ENCODE data around the gene KRTAP3-1. TPM values are rescaled to one million over a fixed set of nuclear protein-coding genes. Genes with fewer than 3 reads are reported as not detected.

The KRTAP3-1 gene
- total and polyA plus RNA-seq, 2 experiments from 2014 or later: not detected

DNA sequence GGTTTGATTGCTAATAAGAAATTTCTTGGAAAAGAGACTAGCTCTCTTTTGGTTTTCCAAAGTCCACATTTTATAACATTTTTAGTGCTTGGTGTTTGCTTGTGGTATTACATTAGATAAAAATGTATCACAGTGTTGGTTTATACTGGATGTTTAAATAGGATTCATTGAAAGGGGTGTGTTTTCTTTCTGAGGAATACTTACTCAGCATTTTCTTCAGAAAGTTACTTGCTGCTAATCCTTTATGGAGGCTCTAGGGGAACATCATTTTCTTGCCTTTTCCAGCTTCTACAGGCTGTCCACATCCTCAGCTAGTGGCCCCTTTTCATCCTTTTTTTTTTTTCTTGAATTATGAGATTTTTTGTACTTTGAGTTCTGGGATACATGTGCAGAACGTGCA is 41.3 kb downstream of the KRTAP3-1 start (continued):
- TF ChIP-seq, protein P1, sequence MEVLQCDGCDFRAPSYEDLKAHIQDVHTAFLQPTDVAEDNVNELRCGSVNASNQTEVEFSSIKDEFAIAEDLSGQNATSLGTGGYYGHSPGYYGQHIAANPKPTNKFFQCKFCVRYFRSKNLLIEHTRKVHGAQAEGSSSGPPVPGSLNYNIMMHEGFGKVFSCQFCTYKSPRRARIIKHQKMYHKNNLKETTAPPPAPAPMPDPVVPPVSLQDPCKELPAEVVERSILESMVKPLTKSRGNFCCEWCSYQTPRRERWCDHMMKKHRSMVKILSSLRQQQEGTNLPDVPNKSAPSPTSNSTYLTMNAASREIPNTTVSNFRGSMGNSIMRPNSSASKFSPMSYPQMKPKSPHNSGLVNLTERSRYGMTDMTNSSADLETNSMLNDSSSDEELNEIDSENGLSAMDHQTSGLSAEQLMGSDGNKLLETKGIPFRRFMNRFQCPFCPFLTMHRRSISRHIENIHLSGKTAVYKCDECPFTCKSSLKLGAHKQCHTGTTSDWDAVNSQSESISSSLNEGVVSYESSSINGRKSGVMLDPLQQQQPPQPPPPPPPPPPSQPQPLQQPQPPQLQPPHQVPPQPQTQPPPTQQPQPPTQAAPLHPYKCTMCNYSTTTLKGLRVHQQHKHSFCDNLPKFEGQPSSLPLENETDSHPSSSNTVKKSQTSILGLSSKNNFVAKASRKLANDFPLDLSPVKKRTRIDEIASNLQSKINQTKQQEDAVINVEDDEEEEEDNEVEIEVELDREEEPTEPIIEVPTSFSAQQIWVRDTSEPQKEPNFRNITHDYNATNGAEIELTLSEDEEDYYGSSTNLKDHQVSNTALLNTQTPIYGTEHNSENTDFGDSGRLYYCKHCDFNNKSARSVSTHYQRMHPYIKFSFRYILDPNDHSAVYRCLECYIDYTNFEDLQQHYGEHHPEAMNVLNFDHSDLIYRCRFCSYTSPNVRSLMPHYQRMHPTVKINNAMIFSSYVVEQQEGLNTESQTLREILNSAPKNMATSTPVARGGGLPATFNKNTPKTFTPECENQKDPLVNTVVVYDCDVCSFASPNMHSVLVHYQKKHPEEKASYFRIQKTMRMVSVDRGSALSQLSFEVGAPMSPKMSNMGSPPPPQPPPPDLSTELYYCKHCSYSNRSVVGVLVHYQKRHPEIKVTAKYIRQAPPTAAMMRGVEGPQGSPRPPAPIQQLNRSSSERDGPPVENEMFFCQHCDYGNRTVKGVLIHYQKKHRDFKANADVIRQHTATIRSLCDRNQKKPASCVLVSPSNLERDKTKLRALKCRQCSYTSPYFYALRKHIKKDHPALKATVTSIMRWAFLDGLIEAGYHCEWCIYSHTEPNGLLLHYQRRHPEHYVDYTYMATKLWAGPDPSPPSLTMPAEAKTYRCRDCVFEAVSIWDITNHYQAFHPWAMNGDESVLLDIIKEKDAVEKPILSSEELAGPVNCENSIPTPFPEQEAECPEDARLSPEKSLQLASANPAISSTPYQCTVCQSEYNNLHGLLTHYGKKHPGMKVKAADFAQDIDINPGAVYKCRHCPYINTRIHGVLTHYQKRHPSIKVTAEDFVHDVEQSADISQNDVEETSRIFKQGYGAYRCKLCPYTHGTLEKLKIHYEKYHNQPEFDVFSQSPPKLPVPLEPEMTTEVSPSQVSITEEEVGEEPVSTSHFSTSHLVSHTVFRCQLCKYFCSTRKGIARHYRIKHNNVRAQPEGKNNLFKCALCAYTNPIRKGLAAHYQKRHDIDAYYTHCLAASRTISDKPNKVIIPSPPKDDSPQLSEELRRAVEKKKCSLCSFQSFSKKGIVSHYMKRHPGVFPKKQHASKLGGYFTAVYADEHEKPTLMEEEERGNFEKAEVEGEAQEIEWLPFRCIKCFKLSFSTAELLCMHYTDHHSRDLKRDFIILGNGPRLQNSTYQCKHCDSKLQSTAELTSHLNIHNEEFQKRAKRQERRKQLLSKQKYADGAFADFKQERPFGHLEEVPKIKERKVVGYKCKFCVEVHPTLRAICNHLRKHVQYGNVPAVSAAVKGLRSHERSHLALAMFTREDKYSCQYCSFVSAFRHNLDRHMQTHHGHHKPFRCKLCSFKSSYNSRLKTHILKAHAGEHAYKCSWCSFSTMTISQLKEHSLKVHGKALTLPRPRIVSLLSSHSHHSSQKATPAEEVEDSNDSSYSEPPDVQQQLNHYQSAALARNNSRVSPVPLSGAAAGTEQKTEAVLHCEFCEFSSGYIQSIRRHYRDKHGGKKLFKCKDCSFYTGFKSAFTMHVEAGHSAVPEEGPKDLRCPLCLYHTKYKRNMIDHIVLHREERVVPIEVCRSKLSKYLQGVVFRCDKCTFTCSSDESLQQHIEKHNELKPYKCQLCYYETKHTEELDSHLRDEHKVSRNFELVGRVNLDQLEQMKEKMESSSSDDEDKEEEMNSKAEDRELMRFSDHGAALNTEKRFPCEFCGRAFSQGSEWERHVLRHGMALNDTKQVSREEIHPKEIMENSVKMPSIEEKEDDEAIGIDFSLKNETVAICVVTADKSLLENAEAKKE (CRISPR knock-in tag; IDR thresholded peaks at IDR 0.05): no peak

DNA sequence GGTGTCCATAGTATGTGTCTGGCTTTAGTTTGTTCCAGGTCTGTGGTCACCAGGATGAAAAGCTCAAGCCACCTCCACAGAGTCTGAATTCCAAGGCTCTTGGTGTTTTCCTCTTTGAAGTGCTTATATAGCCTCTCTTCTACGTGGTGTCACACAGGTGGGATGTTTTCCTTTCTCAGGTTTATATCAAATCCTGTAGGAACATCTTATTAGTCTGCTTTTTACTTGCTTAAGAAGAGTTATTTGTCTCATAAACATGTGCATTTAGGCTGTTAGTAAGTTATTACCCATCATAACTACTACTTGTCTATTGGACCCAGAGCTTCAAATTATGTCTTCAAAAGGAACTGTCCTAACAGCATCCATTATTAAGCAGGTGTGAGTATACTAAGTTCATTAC is 42.1 kb downstream of the KRTAP3-1 start, which contains the start of gene KRT39:
KRT39 (minus strand) TSS at position 101 of the 400 bp plus-strand sequence; CDS start at position 9, 92 bp downstream.
- no peaks in the 10 kb centered on the region for H3K36me3 Mint-ChIP-seq (ENCODE audit: low read depth)
- H3K9me3 Mint-ChIP-seq: peaks cover 4% of the 10 kb centered on the region; the same call in 2 of the 3 replicates
- DNase-seq (ENCODE audit: low spot score) (no peak), ATAC-seq (no peak)
- Histone ChIP-seq H3K36me3 (ENCODE audit: insufficient read depth) (no peaks in the 10 kb centered on the region), H3F3A (replicated peaks; ENCODE audit: low read depth) (no peaks in the 10 kb centered on the region), H3K79me2 (replicated peaks; ENCODE audit: insufficient read depth) (no peaks in the 10 kb centered on the region), H3K27ac (ENCODE audit: low read depth) (no peak within 1 kb of the TSS), H3K9me2 (ENCODE audit: insufficient read depth) (no peaks in the 10 kb centered on the region), H3K4me3 (no peak within 1 kb of the TSS), H3K27me3 (ENCODE audit: insufficient read depth) (no peaks in the 10 kb centered on the region), H2AFZ (no peak within 1 kb of the TSS), H4K20me1 (replicated peaks; ENCODE audit: insufficient read depth) (no peaks in the 10 kb centered on the region), H3K4me1 (ENCODE audit: insufficient read depth) (no peaks in the 10 kb centered on the region), H3K4me2 (no peak within 1 kb of the TSS)
- peaks cover 3% of the 10 kb centered on the region for H3K27me3 Mint-ChIP-seq (ENCODE audit: insufficient read depth, low read depth, poor library complexity)
- no peak within 1 kb of the TSS for H3K27ac Mint-ChIP-seq
- no peaks in the 10 kb centered on the region for H3K4me1 Mint-ChIP-seq
- no peak within 1 kb of the TSS for H3K4me3 Mint-ChIP-seq
- no peak for TF ChIP-seq POLR2AphosphoS5 (IDR thresholded peaks at IDR 0.05; ENCODE audit: low read depth)
- no peak for TF ChIP-seq ZNF331 (CRISPR knock-in tag; IDR thresholded peaks at IDR 0.05; ENCODE audit: low read depth)
- TF ChIP-seq, protein P1 (CRISPR knock-in tag; IDR thresholded peaks at IDR 0.05): no peak
- TF ChIP-seq EZH2 (IDR thresholded peaks at IDR 0.05; ENCODE audit: low read depth, unreplicated experiment): no peak
- TF ChIP-seq ZNF114 (CRISPR knock-in tag; IDR thresholded peaks at IDR 0.05): no peak
- TF ChIP-seq, protein P2, sequence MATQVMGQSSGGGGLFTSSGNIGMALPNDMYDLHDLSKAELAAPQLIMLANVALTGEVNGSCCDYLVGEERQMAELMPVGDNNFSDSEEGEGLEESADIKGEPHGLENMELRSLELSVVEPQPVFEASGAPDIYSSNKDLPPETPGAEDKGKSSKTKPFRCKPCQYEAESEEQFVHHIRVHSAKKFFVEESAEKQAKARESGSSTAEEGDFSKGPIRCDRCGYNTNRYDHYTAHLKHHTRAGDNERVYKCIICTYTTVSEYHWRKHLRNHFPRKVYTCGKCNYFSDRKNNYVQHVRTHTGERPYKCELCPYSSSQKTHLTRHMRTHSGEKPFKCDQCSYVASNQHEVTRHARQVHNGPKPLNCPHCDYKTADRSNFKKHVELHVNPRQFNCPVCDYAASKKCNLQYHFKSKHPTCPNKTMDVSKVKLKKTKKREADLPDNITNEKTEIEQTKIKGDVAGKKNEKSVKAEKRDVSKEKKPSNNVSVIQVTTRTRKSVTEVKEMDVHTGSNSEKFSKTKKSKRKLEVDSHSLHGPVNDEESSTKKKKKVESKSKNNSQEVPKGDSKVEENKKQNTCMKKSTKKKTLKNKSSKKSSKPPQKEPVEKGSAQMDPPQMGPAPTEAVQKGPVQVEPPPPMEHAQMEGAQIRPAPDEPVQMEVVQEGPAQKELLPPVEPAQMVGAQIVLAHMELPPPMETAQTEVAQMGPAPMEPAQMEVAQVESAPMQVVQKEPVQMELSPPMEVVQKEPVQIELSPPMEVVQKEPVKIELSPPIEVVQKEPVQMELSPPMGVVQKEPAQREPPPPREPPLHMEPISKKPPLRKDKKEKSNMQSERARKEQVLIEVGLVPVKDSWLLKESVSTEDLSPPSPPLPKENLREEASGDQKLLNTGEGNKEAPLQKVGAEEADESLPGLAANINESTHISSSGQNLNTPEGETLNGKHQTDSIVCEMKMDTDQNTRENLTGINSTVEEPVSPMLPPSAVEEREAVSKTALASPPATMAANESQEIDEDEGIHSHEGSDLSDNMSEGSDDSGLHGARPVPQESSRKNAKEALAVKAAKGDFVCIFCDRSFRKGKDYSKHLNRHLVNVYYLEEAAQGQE (IDR thresholded peaks at IDR 0.05; ENCODE audit: unreplicated experiment): no peak
